Right kidney (tissue), 1 donor: ENCODE measurements around the gene EPB41L2.

Source experiments
- DNase-seq: peaks from one replicate; pipeline ENCODE4 v3.0.0-alpha.2; 2016

Gene EPB41L2

GRCh38 chr6:130863415-130864230, 199.4 kb downstream of the EPB41L2 start:
- DNase-seq, result no peak

GRCh38 chr6:130862370-130862769, 200.7 kb downstream of the EPB41L2 start:
- DNase-seq, result no peak

GRCh38 chr6:130859161-130859867, 203.7 kb downstream of the EPB41L2 start:
- no peak for DNase-seq

GRCh38 chr6:130858498-130859160, 204.4 kb downstream of the EPB41L2 start:
- no peak for DNase-seq

- DNase-seq, result no peak
Observed at GRCh38 chr6:130858054-130858453, 205.0 kb downstream of the EPB41L2 start.

GRCh38 chr6:130853555-130854183, 209.4 kb downstream of the EPB41L2 start:
- peak; percentile 13 for DNase-seq

GRCh38 chr6:130852844-130853554, 210.0 kb downstream of the EPB41L2 start:
- no peak for DNase-seq

GRCh38 chr6:130851026-130851425, 212.0 kb downstream of the EPB41L2 start:
- DNase-seq, result no peak

GRCh38 chr6:130849594-130849993, 213.5 kb downstream of the EPB41L2 start:
- no peak for DNase-seq

GRCh38 chr6:130848945-130849344, 214.1 kb downstream of the EPB41L2 start:
- no peak for DNase-seq

GRCh38 chr6:130847001-130847910, 215.8 kb downstream of the EPB41L2 start:
- no peak for DNase-seq

GRCh38 chr6:130846501-130846900, 216.5 kb downstream of the EPB41L2 start:
- no peak for DNase-seq

GRCh38 chr6:130843575-130844320, 219.3 kb downstream of the EPB41L2 start:
- no peak for DNase-seq

- no peak for DNase-seq
Observed at GRCh38 chr6:130841128-130841728, 221.8 kb downstream of the EPB41L2 start.

- DNase-seq, result no peak
Observed at GRCh38 chr6:130840050-130840449, 223.0 kb downstream of the EPB41L2 start.

GRCh38 chr6:130839379-130839778, 223.7 kb downstream of the EPB41L2 start:
- no peak for DNase-seq

- DNase-seq, result no peak
Observed at GRCh38 chr6:130838951-130839350, 224.1 kb downstream of the EPB41L2 start.

- DNase-seq, result no peak
Observed at GRCh38 chr6:130838250-130838860, 224.7 kb downstream of the EPB41L2 start.

GRCh38 chr6:130837067-130837466, 226.0 kb downstream of the EPB41L2 start:
- DNase-seq, result no peak
